GM19468 (cell line): ENCODE results near the gene TTLL12.
A peak's percentile ranks its signal among the peaks of the same experiment; 100 is the strongest.
"Not testable (repeated sequence)": the region's sequence is repeated elsewhere in the genome, so short reads cannot be mapped to it uniquely, and the experiment has no call there.

Source experiments
- ATAC-seq: cut with Tn5 transposase; IDR thresholded peaks from one replicate; pipeline ENCODE4 v1.9.1; 2021; ENCODE audit warnings: mild to moderate bottlenecking, moderate library complexity, moderate number of reproducible peaks; ENCODE audit not compliant: unreplicated experiment; ENCODE audit errors: extremely low read depth

Gene TTLL12

DNA sequence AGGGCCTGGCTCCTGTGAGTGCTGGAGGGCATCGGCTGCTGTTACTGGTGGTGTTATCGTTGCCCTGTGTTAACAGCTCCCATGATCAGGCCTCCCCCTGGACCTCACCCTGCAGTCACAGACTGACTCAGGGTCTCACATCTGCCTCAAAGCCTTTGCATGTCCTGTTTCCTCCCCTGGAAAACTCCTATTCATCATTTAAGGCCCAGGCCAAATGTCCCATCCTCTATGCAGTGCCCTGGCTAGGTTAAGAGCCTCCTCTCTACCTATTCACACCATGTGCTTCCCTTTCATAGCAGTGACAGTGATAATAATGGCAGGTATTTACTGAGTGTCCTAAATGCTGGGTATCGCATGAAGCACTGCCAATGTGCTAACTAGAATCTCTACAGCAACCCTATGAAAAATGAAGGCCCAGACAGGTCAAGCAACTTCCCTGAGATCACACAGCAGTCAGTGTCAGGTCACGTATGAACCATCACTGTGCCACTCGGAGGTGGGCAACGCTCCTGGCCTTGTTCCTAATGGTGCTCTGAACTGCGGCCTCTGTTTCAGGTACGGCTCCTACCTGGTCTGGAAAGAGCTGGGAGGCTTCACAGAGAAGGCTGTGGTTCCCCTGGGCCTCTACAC, 26.3 kb downstream of the TTLL12 start:
- ATAC-seq = no peak

DNA sequence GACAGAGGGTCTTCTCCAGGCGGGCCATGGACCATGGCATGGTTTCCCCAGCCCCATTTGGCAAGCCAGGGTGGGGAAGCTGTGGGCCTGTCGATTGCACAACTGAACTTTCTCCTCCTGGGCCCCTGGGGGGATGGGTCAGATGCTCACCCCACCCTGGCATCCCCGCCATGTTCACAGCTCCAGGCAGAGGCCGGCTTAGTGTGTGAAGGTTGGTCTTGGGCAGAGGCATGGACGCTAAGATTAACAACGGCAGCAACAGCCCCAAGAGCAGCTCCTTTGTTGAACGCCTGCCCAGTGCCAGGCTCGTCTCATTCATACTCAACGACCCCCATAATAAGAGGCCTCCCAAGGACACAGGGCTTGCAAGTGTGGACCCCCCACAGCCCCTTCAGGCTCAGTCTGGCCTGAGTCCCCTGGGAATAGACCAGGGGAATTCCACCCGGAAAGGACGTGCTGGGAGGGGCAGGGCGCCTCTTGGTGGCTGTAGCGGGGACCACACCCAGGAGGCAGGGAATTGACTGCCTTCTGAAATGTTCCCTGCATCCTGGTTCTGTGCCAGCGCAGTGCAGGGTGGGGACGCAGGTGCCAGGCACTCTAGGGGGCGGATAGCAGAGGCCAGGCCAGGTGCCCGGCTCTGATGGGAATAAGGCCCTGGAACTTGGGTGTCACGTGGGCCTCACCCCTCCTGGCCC, 27.3 kb downstream of the TTLL12 start:
- ATAC-seq = no peak

DNA sequence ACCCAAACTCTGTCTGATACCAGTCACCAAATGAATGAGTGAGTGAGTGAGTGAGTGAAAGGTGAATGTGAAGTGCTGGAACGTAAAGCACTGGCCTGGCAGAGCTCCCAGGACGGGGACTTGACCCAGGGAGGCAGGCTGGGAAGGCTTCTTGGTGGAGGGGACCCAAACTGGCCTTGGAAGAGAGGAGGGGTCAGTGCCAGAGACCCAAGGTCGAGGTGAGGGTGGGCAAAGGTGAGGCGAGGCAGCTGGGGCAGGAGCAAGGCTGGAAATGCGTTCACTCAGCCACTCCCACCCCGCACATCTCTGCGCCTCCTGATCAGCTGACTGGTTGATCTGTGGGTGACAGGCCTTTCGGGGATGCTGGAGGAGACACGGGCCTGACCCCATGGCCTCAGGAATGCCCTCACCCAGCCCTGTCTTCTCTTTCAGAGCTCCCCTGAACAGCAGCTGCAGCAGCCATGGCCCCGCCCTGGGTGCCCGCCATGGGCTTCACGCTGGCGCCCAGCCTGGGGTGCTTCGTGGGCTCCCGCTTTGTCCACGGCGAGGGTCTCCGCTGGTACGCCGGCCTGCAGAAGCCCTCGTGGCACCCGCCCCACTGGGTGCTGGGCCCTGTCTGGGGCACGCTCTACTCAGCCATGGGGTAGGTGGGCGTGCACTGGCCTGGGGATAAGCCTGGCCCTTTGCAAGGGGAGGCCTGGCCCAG, 28.0 kb downstream of the TTLL12 start:
- ATAC-seq = no peak

DNA sequence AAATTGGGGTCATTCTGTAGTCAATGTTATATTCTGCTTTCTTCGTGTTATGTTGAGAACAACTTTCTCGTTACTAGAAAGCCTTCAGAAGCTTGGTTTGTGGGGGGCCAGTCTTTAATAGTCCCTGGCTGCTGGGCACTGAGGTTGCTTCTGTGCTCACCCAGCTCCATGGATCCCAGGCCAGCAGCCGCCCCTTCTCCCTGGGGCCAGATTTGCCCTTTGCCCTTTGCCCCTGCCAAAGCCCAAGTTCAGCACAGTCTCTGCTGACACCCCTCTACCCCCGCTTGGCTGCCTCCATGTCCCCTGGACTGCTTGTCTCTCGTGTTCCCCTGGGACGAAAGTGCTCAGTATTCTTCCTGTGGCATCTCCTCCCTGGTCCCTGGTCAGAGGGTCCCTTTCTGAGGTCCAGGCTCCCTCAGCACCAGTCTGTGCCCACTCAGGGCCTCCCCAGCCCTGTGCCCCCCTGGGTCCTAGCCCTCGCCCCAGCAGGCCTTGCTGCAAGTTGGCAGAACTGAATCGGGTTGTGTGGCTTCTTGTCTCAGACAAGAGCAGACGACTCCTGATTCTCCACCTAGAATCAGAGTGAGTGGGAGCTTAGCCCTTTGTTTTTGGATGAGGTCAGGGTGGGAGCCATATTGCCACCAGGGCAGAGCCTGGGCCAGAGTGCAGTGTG, 28.9 kb downstream of the TTLL12 start:
- ATAC-seq = no peak

DNA sequence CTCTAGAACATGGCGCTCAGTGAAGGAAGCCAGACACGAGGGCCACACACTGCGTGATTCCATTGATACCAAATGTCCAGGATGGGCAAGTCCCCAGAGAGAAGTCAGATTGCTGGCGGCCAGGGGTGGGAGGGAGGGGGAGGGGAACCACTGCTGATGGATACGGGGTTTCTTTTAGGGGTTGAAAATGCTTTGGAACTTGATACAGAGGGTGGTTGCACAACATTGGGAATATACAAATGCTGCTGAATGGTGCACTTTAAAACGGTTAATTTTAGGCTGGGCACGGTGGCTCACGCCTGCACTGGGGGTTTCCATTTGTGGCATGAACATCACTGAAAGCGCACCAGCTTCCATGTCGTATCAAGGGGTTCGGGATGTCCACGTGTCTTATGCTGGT, 30.5 kb downstream of the TTLL12 start:
- ATAC-seq = no peak

DNA sequence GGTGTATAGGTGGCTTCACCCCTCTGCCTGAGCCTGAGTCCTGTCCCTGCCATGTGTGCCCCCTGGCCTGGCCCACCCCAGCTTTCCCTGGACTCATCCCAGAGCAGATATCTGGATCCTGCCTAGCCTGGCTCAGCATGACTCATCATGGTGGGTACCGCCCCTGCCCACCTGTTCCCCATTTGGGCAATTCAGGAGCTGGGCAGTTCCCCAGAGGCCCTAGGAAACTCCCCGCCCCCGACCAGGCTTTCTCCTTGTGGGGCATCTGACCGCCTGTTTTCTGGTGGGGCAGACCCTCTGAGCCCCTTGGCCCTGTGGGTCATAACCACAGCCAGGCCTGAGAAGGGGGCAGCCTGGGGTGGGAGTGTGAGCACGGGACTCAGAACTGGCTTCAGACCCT, 31.1 kb downstream of the TTLL12 start:
- ATAC-seq = no peak

DNA sequence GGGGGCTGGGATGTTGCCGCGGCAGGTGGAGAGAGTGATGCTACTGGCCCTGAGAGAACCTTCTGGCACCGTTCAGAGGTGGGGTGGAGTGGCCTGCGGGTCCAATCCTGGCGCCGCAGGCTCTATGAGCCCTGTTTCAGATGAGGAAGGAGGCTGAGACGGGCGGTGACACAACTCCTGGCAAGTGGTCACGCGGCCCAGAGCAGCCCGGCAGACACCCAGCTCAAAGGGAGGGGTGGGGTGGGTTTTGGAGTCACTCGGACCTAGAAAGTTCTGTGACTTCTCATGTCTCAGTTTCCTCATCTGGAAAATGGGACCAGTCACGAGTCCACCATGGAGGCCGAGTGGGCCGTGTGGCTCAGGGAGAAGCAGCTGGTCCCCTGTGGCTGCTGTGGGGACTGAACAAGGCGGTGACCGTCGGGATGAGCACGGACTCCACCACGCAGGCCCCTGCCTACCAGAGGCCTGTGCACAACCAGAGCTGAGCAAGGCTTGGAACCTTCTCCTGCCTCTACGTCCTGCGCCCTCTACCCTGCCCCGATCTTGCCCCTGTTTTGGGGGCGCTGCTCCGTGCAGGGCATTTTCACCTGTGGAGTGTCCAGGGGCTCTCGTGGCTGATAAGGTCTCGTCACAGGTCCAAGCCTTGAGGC, 31.9 kb downstream of the TTLL12 start:
- ATAC-seq = no peak

DNA sequence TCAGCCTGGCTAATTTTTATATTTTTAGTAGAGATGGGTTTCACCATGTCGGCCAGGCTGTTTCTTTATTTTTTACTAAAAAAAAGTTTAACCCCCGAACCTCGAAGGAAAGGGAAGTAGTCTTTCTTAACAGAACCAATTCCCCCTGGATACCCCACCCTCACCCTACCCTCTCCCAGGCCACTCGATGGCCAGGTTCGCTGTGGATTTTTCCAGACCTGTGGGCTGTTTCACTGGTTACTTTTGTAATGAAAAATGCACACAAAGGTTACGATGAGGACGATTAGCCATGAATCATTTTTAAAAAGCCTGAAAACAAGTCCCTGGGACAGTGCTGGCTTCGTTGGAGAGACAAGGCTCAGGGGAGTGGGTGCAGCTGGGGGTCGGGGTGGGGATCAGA, 33.0 kb downstream of the TTLL12 start:
- no peak for ATAC-seq

DNA sequence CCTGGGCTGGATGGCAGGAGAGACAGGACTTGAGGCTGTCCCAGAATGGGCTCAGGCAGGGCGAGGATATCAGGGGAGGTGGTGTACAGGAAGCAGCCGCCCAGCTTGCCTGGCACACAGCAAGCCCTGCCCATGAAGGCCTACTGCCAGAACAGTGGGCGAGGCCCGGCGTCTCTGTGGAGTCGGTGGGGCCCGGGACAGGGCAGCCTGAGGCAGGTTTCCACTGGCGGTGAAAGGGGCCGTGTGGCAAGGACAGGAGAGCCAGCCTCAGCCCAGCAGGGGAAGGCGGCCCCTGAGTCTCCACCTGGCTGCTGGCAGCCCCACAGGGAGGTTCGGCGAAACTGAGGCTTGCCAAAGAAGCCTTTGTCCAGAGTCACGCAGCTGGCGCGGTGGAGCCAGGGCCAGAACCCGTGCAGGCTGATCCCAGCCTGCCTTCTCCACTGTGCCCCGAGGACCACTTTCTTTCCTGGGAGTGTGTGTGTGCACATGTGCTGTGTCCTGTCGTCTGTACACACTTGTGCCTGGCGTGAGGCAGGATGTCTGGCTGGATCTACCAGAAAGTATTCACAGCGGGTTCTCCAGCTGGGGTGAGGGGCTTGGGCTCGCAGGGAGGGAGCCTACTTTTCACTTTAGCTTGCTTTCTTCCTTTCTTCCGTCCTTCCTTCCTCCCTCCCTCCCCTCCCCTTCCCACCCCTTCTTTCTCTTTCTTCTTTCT, 34.4 kb downstream of the TTLL12 start:
- ATAC-seq = peak; percentile 16

DNA sequence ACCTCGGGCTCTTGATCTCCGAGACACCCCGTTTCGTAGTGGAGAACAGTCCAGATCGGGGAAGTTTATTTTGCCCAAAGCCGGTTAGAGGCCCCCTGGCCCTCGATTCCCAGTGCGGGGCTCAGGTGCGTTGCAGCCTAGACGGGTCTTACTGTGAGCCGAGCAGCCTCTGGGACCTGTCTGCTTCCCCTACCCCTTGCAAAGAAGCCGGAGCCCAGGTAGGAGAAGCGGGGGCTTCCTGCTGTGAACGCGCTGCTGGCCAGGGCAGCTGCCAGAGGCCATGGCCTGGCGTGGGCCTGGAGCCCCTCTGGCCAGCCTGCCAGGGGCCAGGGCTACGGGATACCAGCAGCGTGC, 35.0 kb downstream of the TTLL12 start:
- ATAC-seq = no peak

DNA sequence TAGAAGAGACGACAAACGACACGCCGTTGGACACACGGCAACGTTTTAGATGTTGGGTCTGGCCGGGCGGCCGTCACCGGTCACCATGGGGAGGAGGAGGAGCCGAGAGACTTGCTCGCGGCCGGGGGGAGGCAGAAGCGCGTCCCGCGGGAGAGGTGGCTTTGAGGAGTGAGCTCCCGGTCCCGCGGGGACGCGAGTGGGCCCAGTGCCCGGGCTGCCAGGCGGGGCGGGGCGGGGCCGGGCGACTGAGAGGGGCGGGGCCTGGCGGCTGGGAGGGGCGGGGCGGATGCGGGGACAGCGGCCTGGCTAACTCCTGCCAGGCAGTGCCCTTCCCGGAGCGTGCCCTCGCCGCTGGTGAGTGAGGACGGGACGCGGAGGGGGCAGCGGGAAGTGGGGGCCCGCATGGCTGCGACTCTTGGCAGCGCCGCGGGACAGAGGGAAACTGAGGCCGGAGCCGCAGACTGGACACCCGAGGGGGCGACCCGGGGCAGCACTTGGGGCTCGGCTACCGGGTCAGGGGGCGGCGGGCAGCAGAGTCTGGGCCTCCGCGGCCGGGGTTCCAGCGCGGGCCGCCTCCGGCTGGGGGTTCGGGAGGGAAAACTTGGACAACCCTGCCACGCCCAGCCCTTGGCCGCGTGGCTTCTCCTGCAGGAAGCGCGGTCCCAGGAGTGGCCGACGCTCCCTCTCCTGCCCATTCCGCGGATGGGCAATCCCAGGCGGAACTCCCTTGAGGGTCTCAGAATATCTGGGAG, 35.5 kb downstream of the TTLL12 start, which contains the start of gene TSPO:
Gene TSPO, plus strand, starts transcription at position 309 of the 752 bp plus-strand sequence. CDS start 7,680 bp downstream, outside the sequence.
- ATAC-seq = no peak

DNA sequence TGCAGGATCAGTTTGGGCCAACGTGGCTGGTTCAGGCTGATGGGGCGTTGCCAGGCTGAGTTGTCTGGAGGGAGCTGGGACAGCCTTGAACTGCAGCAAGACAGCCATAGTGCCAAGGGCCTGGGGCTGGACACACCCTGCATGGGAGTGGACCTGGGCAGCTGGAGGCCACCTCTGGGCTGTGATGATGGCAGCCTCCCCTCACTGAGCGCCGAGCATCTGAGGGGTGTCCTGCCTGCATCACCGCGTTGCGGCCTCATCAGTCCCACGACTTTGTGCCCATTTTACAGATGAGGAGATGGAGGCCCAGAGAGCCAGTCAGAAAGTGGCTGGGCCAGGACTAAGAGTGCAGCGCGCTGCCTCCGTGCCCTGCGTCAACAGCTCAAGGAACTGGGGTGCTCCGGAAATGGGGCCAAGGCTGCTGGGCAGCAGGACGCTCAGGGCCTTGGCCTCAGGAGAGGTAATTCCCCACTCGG, 36.2 kb downstream of the TTLL12 start:
- no peak for ATAC-seq

DNA sequence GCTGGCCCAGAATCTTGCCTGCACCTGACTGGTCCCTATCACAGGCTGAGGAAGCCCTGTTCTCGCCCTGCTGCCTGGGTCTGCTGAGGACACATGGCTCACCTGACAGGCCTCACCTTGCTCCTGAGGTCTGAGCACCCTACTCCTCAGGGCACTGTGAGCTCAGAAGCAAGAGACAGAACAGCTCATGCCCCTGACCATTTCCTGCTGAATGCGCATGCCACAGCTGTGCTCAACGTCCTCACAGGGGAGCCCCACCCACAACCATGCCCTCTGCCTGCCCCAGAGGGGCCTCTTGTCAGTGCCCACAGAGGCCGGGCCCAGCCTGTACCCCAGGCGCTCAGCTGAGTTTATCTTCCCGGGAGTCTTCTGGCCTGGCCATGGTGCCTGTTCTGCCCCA, 38.4 kb downstream of the TTLL12 start:
- ATAC-seq = no peak

DNA sequence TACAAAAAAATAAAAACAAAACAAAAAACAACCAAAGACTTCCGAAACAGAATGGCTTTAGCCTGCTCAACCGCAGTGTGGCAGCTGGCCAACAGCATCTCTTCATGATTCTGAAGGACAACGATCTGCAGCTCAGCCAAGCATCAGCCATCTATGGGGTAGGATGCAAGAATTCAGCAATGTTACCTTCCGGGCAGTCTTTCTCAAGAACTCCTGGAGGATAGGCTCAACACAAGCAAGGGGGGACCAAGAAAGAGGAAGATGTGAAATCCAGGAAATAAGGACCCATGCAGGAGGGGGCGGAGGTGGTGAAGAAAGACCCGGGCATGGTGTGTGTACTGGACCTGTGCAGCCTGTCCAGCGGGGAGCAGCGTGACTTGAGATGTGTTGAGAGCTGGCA, 39.1 kb downstream of the TTLL12 start:
- ATAC-seq = no peak

DNA sequence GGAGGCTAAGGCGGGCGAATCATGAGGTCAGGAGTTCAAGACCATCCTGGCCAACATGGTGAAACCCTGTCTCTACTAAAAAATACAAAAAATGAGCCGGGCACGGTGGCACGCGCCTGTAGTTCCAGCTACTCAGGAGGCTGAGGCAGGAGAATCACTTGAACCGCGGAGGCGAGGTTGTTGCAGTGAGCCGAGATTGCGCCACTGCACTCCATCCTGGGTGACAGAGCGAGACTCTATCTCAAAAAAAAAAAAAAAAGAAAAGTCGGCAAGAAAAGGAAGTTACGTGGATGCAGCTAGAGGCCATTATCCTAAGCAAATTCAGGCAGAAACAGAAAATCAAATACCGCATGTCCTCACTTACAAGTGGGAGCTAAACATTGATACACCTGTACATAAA, 40.6 kb downstream of the TTLL12 start:
- not testable (repeated sequence) for ATAC-seq

DNA sequence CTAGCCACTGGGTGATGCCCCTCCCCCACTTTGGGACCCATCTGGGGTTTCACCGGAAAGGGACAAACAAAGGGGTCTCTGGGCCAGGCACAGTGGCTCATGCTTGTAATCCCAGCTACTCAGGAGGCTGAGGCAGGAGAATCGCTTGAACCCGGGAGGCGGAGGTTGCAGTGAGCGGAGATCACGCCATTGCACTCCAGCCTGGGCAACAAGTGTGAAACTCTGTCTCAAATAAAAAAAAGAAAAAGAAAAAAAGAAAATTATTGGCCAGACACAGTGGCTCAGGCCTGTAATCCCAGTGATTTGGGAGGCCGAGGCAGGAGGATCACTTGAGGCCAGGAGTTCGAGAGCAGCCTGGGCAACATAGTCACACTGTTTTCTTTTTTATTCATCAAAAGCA, 41.6 kb downstream of the TTLL12 start:
- ATAC-seq = not testable (repeated sequence)

DNA sequence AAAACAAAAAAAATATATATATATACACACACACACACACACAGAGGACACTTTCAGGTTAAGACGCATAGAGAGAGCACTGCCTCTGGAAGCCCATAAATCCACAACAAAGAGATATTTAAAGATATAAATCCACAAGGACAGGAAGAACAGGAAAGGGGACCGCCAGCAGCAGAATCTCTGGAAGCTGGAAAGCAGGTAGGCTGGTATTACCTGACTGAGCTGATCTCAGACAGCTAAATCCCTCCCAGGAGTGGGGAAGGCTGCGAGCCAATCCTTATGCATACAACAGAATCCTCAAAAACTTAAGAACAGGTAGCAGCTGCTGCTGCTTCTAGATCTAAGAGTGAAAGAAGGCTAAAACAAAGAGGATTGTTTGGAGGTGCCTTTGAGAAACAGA, 42.0 kb downstream of the TTLL12 start:
- no peak for ATAC-seq

DNA sequence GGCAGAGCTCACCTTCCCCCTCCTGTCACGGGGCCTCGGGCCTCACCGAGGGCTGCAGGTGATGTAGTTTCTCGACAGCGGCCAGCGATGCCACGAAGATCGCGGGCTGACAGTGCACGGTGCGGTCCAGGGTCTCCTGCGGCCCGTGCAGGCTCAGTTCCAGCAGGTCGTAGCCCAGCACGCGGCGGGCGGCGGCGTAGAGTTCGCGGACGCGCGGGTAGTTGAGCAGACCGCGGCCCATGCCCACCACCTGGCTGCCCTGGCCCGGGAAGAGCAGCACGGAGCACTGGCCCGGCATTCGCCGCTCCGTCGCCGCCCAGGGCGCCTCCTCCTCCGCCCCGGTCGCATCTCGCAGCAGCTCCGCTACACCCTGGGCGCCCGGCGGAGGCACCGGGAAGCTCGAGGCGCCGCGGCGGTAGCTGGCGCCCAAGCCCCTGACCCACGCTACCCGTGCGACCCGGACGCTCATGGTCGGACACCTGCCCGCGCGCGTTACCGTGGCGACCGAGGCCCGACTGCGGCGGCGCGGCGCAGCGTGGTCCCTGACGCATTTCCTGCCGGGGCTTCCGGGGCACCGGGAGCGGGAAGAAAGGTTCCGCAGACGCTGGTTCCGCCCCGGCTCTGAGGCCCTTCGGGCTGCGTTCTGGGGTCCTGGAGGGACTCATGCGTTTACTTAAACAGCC, 43.9 kb downstream of the TTLL12 start, which contains the start of gene MCAT:
Gene MCAT, minus strand, starts transcription at position 519 of the 683 bp plus-strand sequence. Its CDS starts 50 bp downstream, at position 469.
- peak; percentile 40 for ATAC-seq
